Suprapubic skin (tissue), 4 donors: Measurements from ENCODE around the gene CRYBB2. TPM values are rescaled to one million over a fixed set of nuclear protein-coding genes. Genes with fewer than 3 reads are reported as not detected.
"Not testable (repeated sequence)": the region's sequence is repeated elsewhere in the genome, so short reads cannot be mapped to it uniquely, and the experiment has no call there.

ENCODE experiments used
- DNase-seq, 2 donors: peaks; one replicate each; pipeline ENCODE4 v3.0.0-alpha.2; 2019; ENCODE audit warnings: low spot score in 2 of 2
- H3K27ac ChIP-seq: fragments of 200-600 bp; sonication (generic); one replicate; pipeline ENCODE4 v1.5.1; 2019
- H3K27me3 ChIP-seq: fragments of 200-600 bp; sonication (generic); one replicate; pipeline ENCODE4 v1.5.1; 2019
- H3K36me3 ChIP-seq: fragments of 200-600 bp; sonication (generic); one replicate; pipeline ENCODE4 v1.5.1; 2019
- H3K4me1 ChIP-seq: fragments of 200-600 bp; sonication (generic); one replicate; pipeline ENCODE4 v1.5.1; 2019
- H3K4me3 ChIP-seq: fragments of 200-600 bp; sonication (generic); one replicate; pipeline ENCODE4 v1.5.1; 2019; ENCODE audit warnings: mild to moderate bottlenecking
- H3K9me3 ChIP-seq: fragments of 200-600 bp; sonication (generic); one replicate; pipeline ENCODE4 v1.5.1; 2019
- EP300 ChIP-seq: sonication (generic); formaldehyde crosslinking; IDR thresholded peaks from one replicate; pipeline ENCODE4 v1.6.1; 2017; ENCODE audit warnings: antibody characterized with exemption
- POLR2A ChIP-seq, 2 donors: fragments of 450-650 bp; IDR thresholded peaks; one replicate each; pipeline ENCODE4 v1.6.1; 2017; ENCODE audit warnings: antibody characterized with exemption in 2 of 2, mild to moderate bottlenecking in 2 of 2, moderate library complexity in 2 of 2
- POLR2AphosphoS5 ChIP-seq, 3 donors: sonication (generic); formaldehyde crosslinking; IDR thresholded peaks; one replicate each; pipeline ENCODE4 v1.6.1; 2017; ENCODE audit warnings: antibody characterized with exemption in 3 of 3
- WGBS: methylation state at CpG from one replicate; pipeline ENCODE4 v1.1.5; 2018; 5-methylcytosine and 5-hydroxymethylcytosine counted together
- total RNA-seq, 4 donors: library from RNA; depleted of rRNA; stranded (reverse); fragments of >200 nt; gene quantifications; one replicate each; pipeline ENCODE4 v1.1.0, GENCODE V29; 2016
- TF ChIP-seq, protein P1 (sequence below), 2 donors: fragments of 200-600 bp in 1 of 2; fragments of 450-650 bp in 1 of 2; sonication (generic) in 1 of 2; IDR thresholded peaks; one replicate each; pipeline ENCODE4 v1.5.1; 2016 to 2019; ENCODE audit warnings: antibody characterized with exemption in 2 of 2, mild to moderate bottlenecking in 1 of 2, moderate library complexity in 1 of 2

CRYBB2 gene
- total RNA-seq, 4 donors from 2014 or later, result 2.0 TPM; not detected in 3

DNA sequence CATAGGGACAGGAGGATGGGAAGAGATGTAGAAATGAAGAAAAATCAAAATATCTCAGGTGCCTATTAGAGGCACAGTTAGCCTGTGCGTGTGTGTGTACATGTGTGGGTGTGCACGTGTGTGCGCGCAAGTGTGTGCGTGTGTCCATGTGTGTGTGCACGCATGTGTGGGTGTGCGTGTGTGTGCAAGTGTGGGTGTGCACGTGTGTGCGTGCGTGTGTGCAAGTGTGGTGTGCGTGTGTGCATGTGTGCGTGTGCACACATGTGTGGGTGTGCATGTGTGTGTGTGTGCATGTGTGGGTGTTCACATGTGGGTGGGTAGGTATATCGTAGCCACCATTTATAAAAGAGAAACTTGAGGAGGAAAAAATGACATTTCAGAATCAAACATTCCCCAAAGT lies 9.4 kb downstream of the CRYBB2 start:
- H3K27ac ChIP-seq, result no peak overlapping the region
- TF ChIP-seq EP300 (no peak), POLR2A (IDR thresholded peaks at IDR 0.05) (no peak), POLR2AphosphoS5 (IDR thresholded peaks at IDR 0.05) (no peak)
- TF ChIP-seq, protein P1, sequence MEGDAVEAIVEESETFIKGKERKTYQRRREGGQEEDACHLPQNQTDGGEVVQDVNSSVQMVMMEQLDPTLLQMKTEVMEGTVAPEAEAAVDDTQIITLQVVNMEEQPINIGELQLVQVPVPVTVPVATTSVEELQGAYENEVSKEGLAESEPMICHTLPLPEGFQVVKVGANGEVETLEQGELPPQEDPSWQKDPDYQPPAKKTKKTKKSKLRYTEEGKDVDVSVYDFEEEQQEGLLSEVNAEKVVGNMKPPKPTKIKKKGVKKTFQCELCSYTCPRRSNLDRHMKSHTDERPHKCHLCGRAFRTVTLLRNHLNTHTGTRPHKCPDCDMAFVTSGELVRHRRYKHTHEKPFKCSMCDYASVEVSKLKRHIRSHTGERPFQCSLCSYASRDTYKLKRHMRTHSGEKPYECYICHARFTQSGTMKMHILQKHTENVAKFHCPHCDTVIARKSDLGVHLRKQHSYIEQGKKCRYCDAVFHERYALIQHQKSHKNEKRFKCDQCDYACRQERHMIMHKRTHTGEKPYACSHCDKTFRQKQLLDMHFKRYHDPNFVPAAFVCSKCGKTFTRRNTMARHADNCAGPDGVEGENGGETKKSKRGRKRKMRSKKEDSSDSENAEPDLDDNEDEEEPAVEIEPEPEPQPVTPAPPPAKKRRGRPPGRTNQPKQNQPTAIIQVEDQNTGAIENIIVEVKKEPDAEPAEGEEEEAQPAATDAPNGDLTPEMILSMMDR (IDR thresholded peaks at IDR 0.05), result no peak
- H3K36me3 ChIP-seq, result no peaks in the 10 kb centered on the region
- no peak overlapping the region for H3K4me3 ChIP-seq
- no peaks in the 10 kb centered on the region for H3K4me1 ChIP-seq
- WGBS, result 90% methylated on average over 13 of the region's 13 CpGs
- peaks cover 6% of the 10 kb centered on the region for H3K27me3 ChIP-seq
- H3K9me3 ChIP-seq, result no peaks in the 10 kb centered on the region
- no peak for DNase-seq

DNA sequence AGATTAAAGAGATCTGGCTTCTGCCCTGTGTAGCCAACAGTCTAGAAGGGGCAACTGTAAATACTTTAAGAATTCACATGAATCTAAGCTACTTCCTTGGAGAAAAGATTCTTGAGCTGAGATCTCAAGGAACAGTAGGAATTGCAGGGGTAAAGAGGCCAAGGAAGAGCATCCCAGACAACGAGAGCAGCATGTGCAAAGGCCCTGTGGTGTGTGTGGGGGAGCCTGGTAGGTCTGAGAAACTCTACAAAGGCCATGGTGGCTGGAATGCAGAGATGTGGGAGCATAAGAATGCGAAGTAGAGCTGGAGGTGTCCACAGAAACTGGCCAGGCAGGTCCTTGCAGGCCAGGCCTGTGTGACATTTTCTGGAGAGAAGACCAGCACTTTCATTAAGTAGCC lies 11.3 kb downstream of the CRYBB2 start:
- not testable (repeated sequence) for H3K27ac ChIP-seq, DNase-seq, H3K36me3 ChIP-seq, H3K9me3 ChIP-seq, H3K4me1 ChIP-seq, H3K4me3 ChIP-seq
- H3K27me3 ChIP-seq, result peaks cover 12% of the 10 kb centered on the region
- 80% methylated on average over 2 of the region's 2 CpGs for WGBS

DNA sequence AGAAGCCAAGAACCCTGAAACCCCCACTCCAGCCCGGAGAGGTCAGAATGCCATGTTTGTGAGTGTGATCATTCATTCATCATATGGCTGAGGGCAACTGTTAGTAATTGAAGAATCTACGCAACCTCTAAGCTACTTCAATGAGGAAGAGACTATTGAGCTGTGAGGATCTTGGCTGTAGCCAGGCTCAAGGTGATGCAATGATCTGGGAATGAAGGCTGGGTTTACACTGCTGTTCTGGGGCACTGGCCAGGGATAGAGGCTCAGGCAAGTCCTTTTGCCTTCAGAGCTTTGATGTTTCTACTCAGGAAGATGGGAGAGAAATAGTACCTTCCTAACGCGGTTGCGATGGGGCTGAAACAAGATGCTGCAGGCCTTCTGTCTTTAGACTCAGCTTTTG lies 12.9 kb downstream of the CRYBB2 start:
- H3K27me3 ChIP-seq, result peaks cover 25% of the 10 kb centered on the region
- no peaks in the 10 kb centered on the region for H3K9me3 ChIP-seq
- DNase-seq, result no peak
- TF ChIP-seq, protein P1 (IDR thresholded peaks at IDR 0.05), result no peak
- TF ChIP-seq EP300, result no peak
- TF ChIP-seq POLR2AphosphoS5 (IDR thresholded peaks at IDR 0.05), result no peak
- TF ChIP-seq POLR2A (IDR thresholded peaks at IDR 0.05), result no peak
- H3K4me3 ChIP-seq, result no peak overlapping the region
- H3K27ac ChIP-seq, result no peak overlapping the region
- WGBS, result 42% methylated on average over 5 of the region's 5 CpGs
- peaks cover 6% of the 10 kb centered on the region for H3K4me1 ChIP-seq
- no peaks in the 10 kb centered on the region for H3K36me3 ChIP-seq

DNA sequence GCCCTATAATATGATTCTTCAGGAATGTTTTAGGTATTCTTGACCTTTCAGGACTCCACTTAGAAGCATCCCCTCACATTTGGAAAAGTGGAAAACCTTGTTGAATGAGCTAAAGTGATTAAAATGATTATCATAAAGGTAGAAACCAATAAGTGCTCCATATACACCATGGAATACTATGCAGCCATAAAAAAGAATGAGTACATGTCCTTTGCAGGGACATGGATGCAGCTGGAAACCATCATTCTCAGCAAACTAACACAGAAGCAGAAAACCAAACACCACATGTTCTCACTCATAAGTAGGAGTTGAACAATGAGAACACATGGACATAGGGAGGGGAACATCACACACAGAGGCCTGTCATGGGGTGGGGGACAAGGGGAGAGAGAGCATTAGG lies 14.3 kb downstream of the CRYBB2 start:
- H3K9me3 ChIP-seq, H3K4me1 ChIP-seq, H3K27ac ChIP-seq, H3K4me3 ChIP-seq, DNase-seq, H3K36me3 ChIP-seq: not testable (repeated sequence)
- H3K27me3 ChIP-seq, result peaks cover 34% of the 10 kb centered on the region

DNA sequence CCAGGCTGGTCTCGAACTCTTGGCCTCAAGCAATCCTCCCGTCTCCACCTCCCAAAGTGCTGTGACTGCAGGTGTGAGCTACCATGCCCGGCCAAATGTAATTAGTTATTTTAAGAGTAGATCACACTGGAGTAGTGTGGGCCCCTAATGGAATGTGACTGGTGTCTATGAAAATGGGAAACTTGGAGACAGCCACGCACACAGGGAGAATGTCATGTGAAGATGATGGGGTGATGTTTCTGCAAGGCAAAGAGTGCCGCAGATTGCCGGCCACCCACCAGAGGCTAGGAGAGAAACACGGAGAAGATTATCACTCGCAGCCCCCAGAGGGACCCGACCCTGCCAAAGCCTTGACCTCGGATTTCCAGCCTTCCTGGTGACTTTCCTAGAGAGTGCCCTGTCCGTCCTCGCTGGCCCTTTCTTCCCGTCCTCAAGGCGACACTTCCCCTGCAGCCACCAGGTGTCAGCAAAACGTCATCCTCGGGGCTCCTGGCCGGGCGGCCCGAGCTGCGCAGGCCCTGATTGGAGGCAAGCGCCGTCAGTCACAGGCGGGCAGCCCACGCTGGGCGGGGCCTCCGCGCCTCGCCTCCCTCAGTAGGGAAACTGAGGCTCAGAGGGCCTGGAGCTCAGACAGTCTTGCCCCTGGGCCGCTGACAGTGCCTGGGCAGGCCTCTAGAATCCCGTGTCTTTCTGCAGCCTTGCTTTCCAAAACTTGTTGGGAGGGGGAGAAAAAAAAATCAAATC lies 16.3 kb downstream of the CRYBB2 start:
- WGBS, result 29% methylated on average over 12 of the region's 30 CpGs
- no peak for DNase-seq
- TF ChIP-seq, protein P1 (IDR thresholded peaks at IDR 0.05), result peak in 1 of 2 donors; percentile 55
- TF ChIP-seq POLR2AphosphoS5 (IDR thresholded peaks at IDR 0.05), result no peak

DNA sequence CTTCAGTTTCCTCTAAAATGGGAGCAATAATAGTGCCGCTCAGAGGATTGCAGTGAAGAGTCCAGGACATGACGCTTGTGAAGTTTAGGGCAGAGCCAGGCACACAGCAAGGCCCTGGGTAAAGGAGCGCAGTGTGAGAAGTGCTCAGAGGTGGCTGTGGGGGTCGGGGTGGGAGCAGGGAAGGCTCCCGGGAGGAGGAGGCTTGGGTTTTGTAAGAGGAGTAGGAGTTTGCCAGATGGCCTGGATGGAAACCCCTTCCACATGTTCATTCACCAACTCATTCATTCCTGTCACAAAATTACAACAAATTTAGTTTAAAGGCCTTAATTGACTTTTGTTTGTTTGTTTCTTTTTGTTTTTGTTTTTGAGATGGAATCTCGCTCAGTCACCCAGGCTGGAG lies 17.0 kb downstream of the CRYBB2 start:
- no peaks in the 10 kb centered on the region for H3K9me3 ChIP-seq
- no peak overlapping the region for H3K4me3 ChIP-seq
- TF ChIP-seq POLR2AphosphoS5 (IDR thresholded peaks at IDR 0.05) (no peak), EP300 (no peak), POLR2A (IDR thresholded peaks at IDR 0.05) (no peak)
- TF ChIP-seq, protein P1 (IDR thresholded peaks at IDR 0.05), result no peak
- H3K36me3 ChIP-seq, result no peaks in the 10 kb centered on the region
- WGBS, result 92% methylated on average over 6 of the region's 6 CpGs
- H3K27ac ChIP-seq, result no peak overlapping the region
- H3K27me3 ChIP-seq, result peaks cover 34% of the 10 kb centered on the region
- DNase-seq, result no peak
- H3K4me1 ChIP-seq, result peaks cover 6% of the 10 kb centered on the region

More for the DNA sequence above, 16.3 kb downstream of the CRYBB2 start:
- peaks cover 34% of the 10 kb centered on the region for H3K27me3 ChIP-seq
- no peak overlapping the region for H3K4me3 ChIP-seq
- H3K9me3 ChIP-seq, result no peaks in the 10 kb centered on the region
- H3K4me1 ChIP-seq, result peaks cover 6% of the 10 kb centered on the region
- H3K27ac ChIP-seq, result no peak overlapping the region
- H3K36me3 ChIP-seq, result no peaks in the 10 kb centered on the region
